ENCODE measurements around the gene PLCB2.

The PLCB2 gene

DNA sequence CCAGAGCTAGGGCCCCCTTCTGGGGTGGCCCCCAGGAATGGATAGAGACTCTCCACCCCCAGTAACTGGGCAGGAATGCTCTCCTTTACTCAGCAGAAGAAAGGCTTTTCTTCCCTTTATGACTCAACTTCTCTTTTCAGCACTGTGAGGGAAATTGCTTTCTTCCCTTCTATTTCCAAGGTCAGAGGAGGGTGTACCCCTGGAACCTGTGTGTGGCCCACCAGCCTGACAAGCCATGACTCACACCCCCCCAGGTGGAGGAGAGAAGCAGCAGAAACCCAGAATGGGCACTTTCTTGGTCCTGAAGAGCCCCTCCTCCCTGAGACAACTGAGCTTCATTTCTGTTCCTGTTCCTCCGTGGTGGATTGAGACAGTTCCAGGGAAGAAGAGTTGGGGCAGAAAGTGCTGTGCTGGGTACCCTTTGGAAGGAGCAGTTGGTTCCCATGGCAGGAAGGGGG, 22.2 kb downstream of the PLCB2 start:
- no peak for TF ChIP-seq GATA3 (IDR thresholded peaks at IDR 0.05; ENCODE audit: low read depth, low read length)
- TF ChIP-seq GATA2 (IDR thresholded peaks at IDR 0.05; ENCODE audit: low read depth, low read length): no peak

DNA sequence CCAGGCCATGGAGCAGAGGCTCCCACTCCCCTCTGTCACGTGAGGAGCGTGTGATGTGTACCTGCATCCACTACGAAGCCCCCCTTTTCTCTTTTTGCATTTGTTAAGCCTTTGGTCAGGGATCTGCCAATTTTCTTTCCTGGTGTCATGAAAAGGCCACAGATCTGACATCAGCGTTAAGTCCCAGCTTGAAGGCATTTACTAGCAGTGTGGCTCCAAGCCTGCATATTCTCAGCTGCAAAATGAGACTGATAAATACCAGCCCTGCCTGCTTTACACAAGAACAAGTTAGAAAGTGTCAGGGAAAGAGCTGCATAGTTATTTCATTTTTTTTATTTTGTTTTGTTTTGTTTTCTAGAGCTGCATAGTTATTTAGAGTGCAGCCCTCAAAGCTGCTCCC, 22.6 kb downstream of the PLCB2 start:
- no peak for TF ChIP-seq GATA2 (IDR thresholded peaks at IDR 0.05; ENCODE audit: low read depth, low read length)
- no peak for TF ChIP-seq GATA3 (IDR thresholded peaks at IDR 0.05; ENCODE audit: low read depth, low read length)

- TF ChIP-seq GATA3 (IDR thresholded peaks at IDR 0.05; ENCODE audit: low read depth, low read length): no peak
- no peak for TF ChIP-seq GATA2 (IDR thresholded peaks at IDR 0.05; ENCODE audit: low read depth, low read length)
Measured at GRCh38 chr15:40283615-40284300, 24.0 kb downstream of the PLCB2 start.

GRCh38 chr15:40282869-40283614, 24.7 kb downstream of the PLCB2 start, which contains the start of gene ANKRD63:
Gene ANKRD63 (minus strand): TSS chr15:40283064. CDS start chr15:40282586, 478 bp downstream.
- TF ChIP-seq GATA3 (IDR thresholded peaks at IDR 0.05; ENCODE audit: low read depth, low read length) (no peak), GATA2 (IDR thresholded peaks at IDR 0.05; ENCODE audit: low read depth, low read length) (no peak)

GRCh38 chr15:40282147-40282868, 25.4 kb downstream of the PLCB2 start:
- no peak for TF ChIP-seq GATA2 (IDR thresholded peaks at IDR 0.05; ENCODE audit: low read depth, low read length)

DNA sequence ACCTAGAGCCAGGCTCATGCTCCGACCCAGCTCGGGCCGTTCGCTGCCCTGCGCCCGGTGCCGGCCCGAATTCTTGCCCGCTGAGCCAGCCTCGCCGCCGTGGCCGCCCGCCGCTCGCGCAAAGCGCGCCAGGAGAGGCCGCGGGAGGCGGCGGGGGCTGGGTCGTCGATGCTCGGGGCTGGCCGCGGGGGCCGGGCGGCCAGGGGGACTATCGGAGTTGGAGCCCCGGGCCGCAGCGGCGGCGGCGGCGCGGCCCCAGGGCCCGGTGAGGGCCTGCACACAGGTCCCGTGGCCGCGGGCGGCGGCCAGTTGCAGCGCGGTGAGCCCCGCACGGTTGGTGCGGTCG, 26.0 kb downstream of the PLCB2 start:
- no peak for TF ChIP-seq GATA2 (IDR thresholded peaks at IDR 0.05; ENCODE audit: low read depth, low read length)

DNA sequence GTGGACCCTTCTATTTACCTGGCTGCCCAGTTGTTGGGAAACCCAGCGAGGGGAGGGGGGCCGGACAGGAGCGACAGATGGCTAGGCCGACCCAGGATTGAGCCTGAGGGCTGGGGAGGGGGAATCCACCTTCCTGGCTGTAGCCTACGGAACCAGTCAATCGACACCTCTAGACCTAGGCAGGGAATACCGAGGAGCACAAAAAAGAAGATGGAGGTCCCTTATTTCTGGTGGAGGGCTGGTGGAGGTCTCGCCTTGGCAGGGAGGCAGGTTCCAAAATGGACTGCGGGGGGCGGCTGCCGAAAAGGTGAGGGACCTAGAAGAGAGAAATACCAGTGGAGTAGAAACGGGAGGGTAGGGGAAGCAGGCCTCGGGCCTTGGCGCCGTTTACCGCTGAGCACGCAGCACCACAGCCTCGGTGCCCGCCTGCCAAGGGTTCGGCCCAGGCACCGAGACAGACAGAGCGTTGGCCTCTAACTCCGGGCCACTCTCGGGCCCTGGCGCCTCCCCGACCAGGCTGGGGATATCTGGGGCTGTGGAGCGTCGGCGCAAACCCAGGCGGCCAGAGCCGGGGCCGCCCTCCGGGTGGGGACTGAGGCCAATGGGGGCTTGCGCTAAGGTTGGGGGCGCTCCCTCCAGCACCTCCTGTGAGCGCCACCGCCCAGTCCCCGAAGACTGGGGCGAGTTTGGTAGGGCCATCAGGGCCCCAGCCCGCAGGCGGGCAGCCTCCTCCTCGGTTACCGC, 26.5 kb downstream of the PLCB2 start:
- TF ChIP-seq GATA3 (IDR thresholded peaks at IDR 0.05; ENCODE audit: low read depth, low read length) (no peak), GATA2 (IDR thresholded peaks at IDR 0.05; ENCODE audit: low read depth, low read length) (no peak)

- TF ChIP-seq GATA3 (IDR thresholded peaks at IDR 0.05; ENCODE audit: low read depth, low read length): no peak
- TF ChIP-seq GATA2 (IDR thresholded peaks at IDR 0.05; ENCODE audit: low read depth, low read length): no peak
Measured at GRCh38 chr15:40280260-40281056, 27.3 kb downstream of the PLCB2 start.

- TF ChIP-seq GATA2 (IDR thresholded peaks at IDR 0.05; ENCODE audit: low read depth, low read length): no peak
- TF ChIP-seq GATA3 (IDR thresholded peaks at IDR 0.05; ENCODE audit: low read depth, low read length): no peak
Measured at GRCh38 chr15:40279437-40280141, 28.1 kb downstream of the PLCB2 start.

DNA sequence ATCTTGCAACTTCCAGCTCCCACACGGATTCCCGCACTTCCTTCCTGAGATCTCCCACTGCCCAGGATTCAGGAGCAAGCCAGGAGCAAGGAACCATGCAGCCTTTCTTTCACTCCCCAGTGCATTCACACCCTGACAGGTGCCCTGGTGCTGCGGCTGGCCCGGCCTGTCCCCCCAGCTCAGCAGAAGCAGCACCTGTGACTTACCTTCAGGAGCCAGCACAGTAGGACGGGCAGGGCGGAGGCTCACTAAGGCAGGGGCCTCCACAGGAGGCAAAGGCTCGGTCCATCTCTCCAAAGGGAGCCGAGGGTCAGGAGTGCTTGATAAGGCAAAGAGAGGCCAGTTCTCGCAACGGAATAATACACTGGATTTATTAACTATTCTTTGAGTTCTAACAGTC, 29.7 kb downstream of the PLCB2 start:
- TF ChIP-seq GATA3 (IDR thresholded peaks at IDR 0.05; ENCODE audit: low read depth, low read length) (no peak), GATA2 (IDR thresholded peaks at IDR 0.05; ENCODE audit: low read depth, low read length) (no peak)

DNA sequence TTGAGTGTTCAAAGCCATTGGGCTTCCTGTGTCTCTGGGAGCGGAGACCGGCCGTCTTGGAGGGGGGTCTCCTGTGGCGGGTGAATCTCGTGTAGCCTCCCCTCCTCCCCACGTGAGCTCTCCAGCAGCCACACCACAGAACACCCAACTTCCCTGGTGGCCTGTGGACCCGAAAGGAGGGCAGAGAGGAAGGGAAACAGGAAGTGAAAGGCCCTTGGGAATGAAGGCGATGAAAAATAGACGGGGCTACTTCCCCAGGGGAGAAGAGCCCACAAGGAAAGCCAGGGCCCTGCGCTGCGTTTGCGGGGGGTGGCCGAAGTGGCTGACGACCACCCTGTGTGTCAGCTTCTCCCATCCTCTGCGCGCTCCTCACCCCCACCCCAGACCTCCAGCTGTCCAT, 30.3 kb downstream of the PLCB2 start:
- no peak for TF ChIP-seq GATA3 (IDR thresholded peaks at IDR 0.05; ENCODE audit: low read depth, low read length)
- no peak for TF ChIP-seq GATA2 (IDR thresholded peaks at IDR 0.05; ENCODE audit: low read depth, low read length)

DNA sequence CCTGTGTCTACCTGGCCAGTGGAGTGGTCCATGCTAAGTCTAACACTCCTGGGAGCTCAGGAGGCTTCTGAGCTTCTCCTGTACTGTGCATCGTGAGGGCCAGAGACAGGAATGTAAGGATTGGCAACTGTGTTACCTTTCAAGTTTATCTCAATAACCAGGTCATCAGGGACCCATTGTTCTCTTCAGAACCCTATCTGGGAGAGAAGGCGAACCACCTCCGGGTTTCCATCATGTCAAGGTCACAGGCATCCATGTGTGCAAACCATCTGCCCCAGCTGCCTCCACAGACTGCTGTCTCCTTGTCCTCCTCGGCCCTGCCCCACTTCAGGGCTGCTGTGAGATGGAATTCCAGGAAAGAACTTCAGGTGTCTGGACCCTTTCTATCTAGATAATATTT, 30.8 kb downstream of the PLCB2 start:
- no peak for TF ChIP-seq GATA2 (IDR thresholded peaks at IDR 0.05; ENCODE audit: low read depth, low read length)
- TF ChIP-seq GATA3 (IDR thresholded peaks at IDR 0.05; ENCODE audit: low read depth, low read length): no peak

- TF ChIP-seq GATA2 (IDR thresholded peaks at IDR 0.05; ENCODE audit: low read depth, low read length): no peak
- no peak for TF ChIP-seq GATA3 (IDR thresholded peaks at IDR 0.05; ENCODE audit: low read depth, low read length)
Measured at GRCh38 chr15:40275954-40276353, 31.8 kb downstream of the PLCB2 start.

All from SH-SY5Y (cell line).